ENCODE results near the gene CREB3L1.

CREB3L1 gene

DNA sequence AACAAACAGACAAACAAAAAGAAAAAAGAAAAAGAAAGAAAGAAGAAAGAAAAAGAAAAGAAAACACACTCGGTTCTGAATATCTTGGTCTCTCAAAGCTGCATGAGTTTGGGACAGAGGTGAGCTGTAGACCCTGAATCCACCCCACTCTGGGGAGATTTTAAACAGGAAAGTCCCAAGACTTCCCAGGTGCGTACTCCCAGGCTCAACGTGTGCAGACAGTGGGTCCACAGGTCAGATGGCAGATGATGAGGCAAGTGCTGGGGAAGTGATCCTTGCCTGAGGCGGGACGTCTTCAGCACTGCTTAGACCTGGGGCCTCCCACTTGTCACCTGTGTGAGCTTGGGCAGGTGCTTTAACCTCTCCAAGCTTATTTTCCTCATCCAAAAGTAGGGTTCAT is 9.3 kb downstream of the CREB3L1 start:
- Histone ChIP-seq H3K4me3 (no peak overlapping the region), H3K27ac (peak overlapping the region; percentile 35; the same call in 1 of the 2 replicates), H3K9me3 (ENCODE audit: low read depth, low read length) (no peaks in the 10 kb centered on the region), H3K9ac (ENCODE audit: insufficient read length) (no peak overlapping the region), H3K36me3 (ENCODE audit: insufficient read depth, low read length) (no peaks in the 10 kb centered on the region)
- TF ChIP-seq FOXP2 (optimal IDR thresholded peaks at IDR 0.05; ENCODE audit: control extremely low read depth, extremely low read length, insufficient read depth), result no peak
- TF ChIP-seq POLR2AphosphoS5 (IDR thresholded peaks at IDR 0.05; ENCODE audit: borderline replicate concordance, low read depth, low read length), result no peak
- TF ChIP-seq EZH2 (IDR thresholded peaks at IDR 0.05), result no peak
- DNase-seq (ENCODE audit: low read depth, low spot score), result no peak

DNA sequence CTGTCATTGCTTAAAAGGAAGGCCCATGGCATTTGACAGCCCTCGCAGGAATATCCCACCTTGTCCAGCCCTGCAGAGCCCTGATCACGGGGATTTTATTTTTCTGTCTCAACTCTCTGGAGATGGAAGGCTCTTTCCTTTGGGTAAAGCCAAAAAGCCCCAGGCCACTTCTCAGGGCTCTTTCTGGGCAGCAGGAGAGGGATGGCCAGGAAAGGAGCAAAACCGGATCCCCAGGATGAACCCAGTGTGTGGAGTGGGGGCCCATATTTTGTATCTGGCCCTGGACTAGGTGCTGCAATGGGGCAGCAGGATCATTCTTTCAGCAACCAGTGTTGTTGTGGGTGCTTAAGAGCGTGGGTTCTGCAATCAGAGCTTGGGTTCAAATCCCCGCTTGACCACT is 11.0 kb downstream of the CREB3L1 start:
- TF ChIP-seq EZH2 (IDR thresholded peaks at IDR 0.05), result no peak
- TF ChIP-seq FOXP2 (optimal IDR thresholded peaks at IDR 0.05; ENCODE audit: control extremely low read depth, extremely low read length, insufficient read depth), result no peak
- no peak for TF ChIP-seq POLR2AphosphoS5 (IDR thresholded peaks at IDR 0.05; ENCODE audit: borderline replicate concordance, low read depth, low read length)
- Histone ChIP-seq H3K4me3 (no peak overlapping the region), H3K27ac (peak overlapping the region; percentile 4; the same call in 1 of the 2 replicates), H3K9ac (ENCODE audit: insufficient read length) (no peak overlapping the region), H3K36me3 (ENCODE audit: insufficient read depth, low read length) (no peaks in the 10 kb centered on the region), H3K9me3 (ENCODE audit: low read depth, low read length) (no peaks in the 10 kb centered on the region)
- DNase-seq (ENCODE audit: low read depth, low spot score), result no peak

DNA sequence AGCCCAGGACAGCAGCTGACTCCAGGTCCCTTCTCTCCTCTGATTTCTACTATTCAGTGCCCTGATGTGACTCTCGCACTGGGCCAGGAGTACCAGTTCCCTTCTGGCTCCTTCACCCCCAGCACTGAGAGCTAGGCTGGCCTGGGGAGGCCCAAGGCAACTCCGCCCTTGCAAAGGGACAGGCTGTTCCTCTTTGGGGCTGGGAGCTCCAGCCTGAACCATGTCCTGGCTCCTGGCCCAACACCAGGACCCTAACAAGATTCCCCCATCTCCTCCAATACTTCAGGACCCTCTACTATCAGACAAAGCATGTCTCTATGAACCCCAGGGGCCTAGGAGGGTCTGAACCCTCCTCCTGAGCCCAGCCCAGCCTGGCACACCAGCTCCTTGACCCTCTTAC is 12.5 kb downstream of the CREB3L1 start:
- H3K27ac ChIP-seq, result peak overlapping the region; percentile 94
- H3K9me3 ChIP-seq (ENCODE audit: low read depth, low read length), result no peaks in the 10 kb centered on the region
- H3K9ac ChIP-seq (ENCODE audit: insufficient read length), result peak overlapping the region; percentile 60

DNA sequence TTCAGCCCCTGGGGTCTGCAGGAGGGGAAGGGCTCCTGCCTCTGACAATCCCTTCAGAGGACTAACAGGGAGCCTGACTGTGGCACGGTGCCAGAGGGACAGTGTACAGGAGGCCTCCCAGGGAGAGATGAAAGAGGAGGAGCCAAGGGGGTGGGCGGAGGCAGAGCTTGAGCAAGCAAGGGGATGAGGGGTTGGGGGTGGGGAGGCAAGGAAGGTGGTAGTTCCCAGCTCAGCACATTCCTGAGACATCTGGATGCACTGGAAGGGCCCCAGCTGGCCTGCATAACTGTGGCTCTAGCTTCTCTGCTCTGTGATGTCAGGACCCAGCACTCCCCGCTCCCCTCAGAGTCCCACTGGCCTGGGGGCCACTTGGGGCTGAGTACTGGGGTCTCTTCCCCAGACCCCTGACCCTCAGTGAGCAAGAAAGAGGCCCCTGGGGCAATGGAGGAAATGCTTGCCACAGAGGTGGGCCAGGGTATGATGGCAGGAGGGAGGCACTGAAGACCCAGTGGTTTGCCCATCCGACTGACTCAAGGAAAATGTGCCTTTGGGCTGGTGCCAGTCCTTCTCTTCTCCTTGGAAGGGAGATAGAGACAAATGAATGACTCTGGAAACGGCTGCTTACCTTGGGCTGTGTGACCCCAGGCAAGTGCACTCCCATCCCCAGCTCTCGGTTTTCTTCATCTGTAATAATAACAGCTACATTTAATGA is 13.3 kb downstream of the CREB3L1 start:
- TF ChIP-seq EZH2 (IDR thresholded peaks at IDR 0.05), result no peak
- peak; percentile 54; the same call in 1 of the 2 replicates for TF ChIP-seq POLR2AphosphoS5 (IDR thresholded peaks at IDR 0.05; ENCODE audit: borderline replicate concordance, low read depth, low read length)
- TF ChIP-seq FOXP2 (optimal IDR thresholded peaks at IDR 0.05; ENCODE audit: control extremely low read depth, extremely low read length, insufficient read depth), result peak; percentile 66
- DNase-seq (ENCODE audit: low read depth, low spot score), result peak; percentile 89
- H3K9me3 ChIP-seq (ENCODE audit: low read depth, low read length), result no peaks in the 10 kb centered on the region
- no peaks in the 10 kb centered on the region for H3K36me3 ChIP-seq (ENCODE audit: insufficient read depth, low read length)
- peak overlapping the region; percentile 68 for H3K9ac ChIP-seq (ENCODE audit: insufficient read length)
- H3K4me3 ChIP-seq, result peak overlapping the region; percentile 74
- H3K27ac ChIP-seq, result peak overlapping the region; percentile 98

More for the DNA sequence above, 12.5 kb downstream of the CREB3L1 start:
- DNase-seq (ENCODE audit: low read depth, low spot score), result no peak
- Histone ChIP-seq H3K36me3 (ENCODE audit: insufficient read depth, low read length) (no peaks in the 10 kb centered on the region), H3K4me3 (peak overlapping the region; percentile 74)
- TF ChIP-seq EZH2 (IDR thresholded peaks at IDR 0.05) (no peak), FOXP2 (optimal IDR thresholded peaks at IDR 0.05; ENCODE audit: control extremely low read depth, extremely low read length, insufficient read depth) (no peak), POLR2AphosphoS5 (IDR thresholded peaks at IDR 0.05; ENCODE audit: borderline replicate concordance, low read depth, low read length) (no peak)

DNA sequence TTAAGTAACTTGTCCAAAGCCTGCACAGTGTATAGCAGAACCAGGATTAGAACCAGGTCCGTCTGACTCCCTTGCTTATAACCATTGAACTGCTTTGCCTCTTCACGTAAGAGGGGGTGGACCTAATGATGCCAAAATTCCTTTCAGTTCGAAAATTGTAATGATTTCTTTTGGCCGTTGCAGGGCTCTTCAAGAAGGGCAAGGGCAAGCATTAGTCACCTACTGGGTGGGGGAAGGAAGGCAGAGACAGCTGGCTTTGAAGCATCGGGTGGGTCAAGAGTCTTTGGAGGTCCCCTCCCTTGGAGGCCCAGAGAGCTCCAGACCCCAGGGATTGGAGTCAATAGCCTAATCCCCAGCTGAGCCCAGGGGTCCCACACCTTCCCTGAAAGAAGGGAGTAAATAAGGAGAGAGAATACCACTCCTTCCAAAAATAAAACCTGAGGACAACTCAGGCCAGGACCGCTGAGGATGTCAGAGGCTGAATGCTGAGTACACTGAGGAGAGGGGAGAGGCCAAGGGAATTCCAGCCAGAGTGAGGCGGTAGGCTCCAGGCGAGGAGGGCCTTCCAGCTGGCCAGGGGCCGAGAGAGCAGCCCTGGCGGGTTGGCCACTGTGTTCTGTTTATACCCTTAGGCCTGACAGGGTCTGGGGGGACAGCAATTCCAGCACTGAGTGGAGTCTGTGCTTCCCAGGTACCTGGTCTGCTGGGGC is 14.1 kb downstream of the CREB3L1 start:
- peak overlapping the region; percentile 74 for H3K4me3 ChIP-seq
- no peak for DNase-seq (ENCODE audit: low read depth, low spot score)

DNA sequence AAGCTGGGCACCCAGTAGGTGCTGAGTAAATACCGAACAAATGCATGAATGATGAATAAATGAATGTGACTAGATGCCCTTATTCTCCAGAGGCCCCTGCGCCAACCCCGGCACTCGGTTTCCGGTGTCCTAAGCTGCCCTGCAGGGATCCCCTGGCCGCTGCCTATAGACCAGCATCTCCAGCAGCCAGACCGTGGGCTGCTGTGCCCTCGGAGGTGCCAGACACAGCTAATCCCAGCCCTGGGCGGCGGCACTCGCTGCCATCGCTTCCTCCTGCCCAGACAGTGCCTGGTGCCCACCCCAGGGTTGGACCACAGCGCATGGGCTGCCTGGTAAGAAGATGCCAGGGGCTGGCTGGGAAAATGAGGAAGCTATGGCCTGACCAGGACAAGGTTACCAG is 15.6 kb downstream of the CREB3L1 start:
- TF ChIP-seq EZH2 (IDR thresholded peaks at IDR 0.05), result no peak
- no peak for TF ChIP-seq POLR2AphosphoS5 (IDR thresholded peaks at IDR 0.05; ENCODE audit: borderline replicate concordance, low read depth, low read length)
- TF ChIP-seq FOXP2 (optimal IDR thresholded peaks at IDR 0.05; ENCODE audit: control extremely low read depth, extremely low read length, insufficient read depth), result no peak
- no peak overlapping the region for H3K4me3 ChIP-seq
- no peaks in the 10 kb centered on the region for H3K36me3 ChIP-seq (ENCODE audit: insufficient read depth, low read length)
- H3K27ac ChIP-seq, result 0 out of 2 replicates have a peak overlapping the region, but pooled peaks have one; percentile 33
- H3K9ac ChIP-seq (ENCODE audit: insufficient read length), result no peak overlapping the region
- H3K9me3 ChIP-seq (ENCODE audit: low read depth, low read length), result no peaks in the 10 kb centered on the region
- no peak for DNase-seq (ENCODE audit: low read depth, low spot score)

More for the DNA sequence above, 14.1 kb downstream of the CREB3L1 start:
- H3K36me3 ChIP-seq (ENCODE audit: insufficient read depth, low read length), result no peaks in the 10 kb centered on the region
- peak overlapping the region; percentile 68 for H3K9ac ChIP-seq (ENCODE audit: insufficient read length)
- peak overlapping the region; percentile 98 for H3K27ac ChIP-seq
- no peaks in the 10 kb centered on the region for H3K9me3 ChIP-seq (ENCODE audit: low read depth, low read length)
- TF ChIP-seq FOXP2 (optimal IDR thresholded peaks at IDR 0.05; ENCODE audit: control extremely low read depth, extremely low read length, insufficient read depth) (no peak), POLR2AphosphoS5 (IDR thresholded peaks at IDR 0.05; ENCODE audit: borderline replicate concordance, low read depth, low read length) (no peak), EZH2 (IDR thresholded peaks at IDR 0.05) (no peak)

DNA sequence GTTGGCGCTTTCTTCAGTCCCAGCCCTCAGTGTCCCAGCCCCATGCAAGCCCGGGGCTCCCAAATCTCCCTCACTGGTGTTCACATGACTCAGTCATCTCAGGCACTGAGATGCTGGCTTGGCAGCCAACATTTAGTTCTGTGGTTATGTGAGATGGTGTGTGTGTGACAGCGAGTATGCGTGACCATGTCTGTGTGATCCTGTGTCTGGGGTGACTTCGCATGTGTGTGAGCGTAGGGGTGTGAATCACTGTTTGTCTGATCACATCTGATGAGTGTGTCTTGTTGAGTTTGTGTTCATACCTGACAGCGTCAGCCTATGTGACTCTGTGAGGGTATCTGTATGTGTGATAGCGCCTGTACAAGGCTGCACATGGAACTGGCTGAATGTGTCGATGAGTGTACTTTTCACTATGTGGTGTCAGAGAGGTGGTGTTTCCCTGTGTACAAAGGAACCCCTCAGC is 16.2 kb downstream of the CREB3L1 start:
- Histone ChIP-seq H3K9ac (ENCODE audit: insufficient read length) (no peak overlapping the region), H3K9me3 (ENCODE audit: low read depth, low read length) (no peaks in the 10 kb centered on the region), H3K4me3 (no peak overlapping the region), H3K36me3 (ENCODE audit: insufficient read depth, low read length) (no peaks in the 10 kb centered on the region), H3K27ac (peak overlapping the region; percentile 33)
- no peak for TF ChIP-seq POLR2AphosphoS5 (IDR thresholded peaks at IDR 0.05; ENCODE audit: borderline replicate concordance, low read depth, low read length)
- no peak for DNase-seq (ENCODE audit: low read depth, low spot score)

Measured in SK-N-MC (cell line).